Measurements from ENCODE around the gene ADCY10. TPM values are rescaled to one million over a fixed set of nuclear protein-coding genes. Genes with fewer than 3 reads are reported as not detected.

Gene ADCY10
- total and polyA plus RNA-seq, 9 of the 15 experiments (the other 6 are each of a cell fraction or from before 2014, with no cell fraction given), result 0.08 to 0.86 (median 0.22) TPM

- TF ChIP-seq BRD9 (IDR thresholded peaks at IDR 0.05; ENCODE audit: low read depth, partially characterized antibody) (peak; percentile 56), FOXA3 (CRISPR knock-in tag; conservative IDR thresholded peaks at IDR 0.05 in 1 of 2, IDR thresholded peaks at IDR 0.05 in 1 of 2) (no peak; a peak in 1 of 4 replicates), ZNF561 (CRISPR knock-in tag; conservative IDR thresholded peaks at IDR 0.05) (0 out of 2 replicates have a peak, but pooled peaks have one; percentile 38), TRIM25 (IDR thresholded peaks at IDR 0.05; ENCODE audit: borderline replicate concordance) (no peak), ZNF12 (CRISPR knock-in tag; IDR thresholded peaks at IDR 0.05) (no peak), E2F8 (IDR thresholded peaks at IDR 0.05; ENCODE audit: low read depth, partially characterized antibody) (peak; percentile 34), ATF6 (CRISPR knock-in tag; IDR thresholded peaks at IDR 0.05) (no peak), BRD4 (IDR thresholded peaks at IDR 0.05) (no peak), ZFP91 (CRISPR knock-in tag; IDR thresholded peaks at IDR 0.05) (no peak), NFATC3 (IDR thresholded peaks at IDR 0.05) (no peak), TCF7L2 (IDR thresholded peaks at IDR 0.05; ENCODE audit: low read depth, low read length) (no peak), U2AF1 (optimal IDR thresholded peaks at IDR 0.05; ENCODE audit: low read depth, low read length) (no peak), HMG20B (CRISPR knock-in tag; IDR thresholded peaks at IDR 0.05) (no peak), ZBTB17 (CRISPR knock-in tag; IDR thresholded peaks at IDR 0.05) (peak; percentile 58; the same call in 1 of the 2 replicates)
Observed at GRCh38 chr1:167819849-167820683, 93.9 kb downstream of the ADCY10 start (continued).
